Esophagus (tissue), 2 donors: ENCODE data around the gene HIP1. TPM values are rescaled to one million over a fixed set of nuclear protein-coding genes. Genes with fewer than 3 reads are reported as not detected.
"Not testable (repeated sequence)": the region's sequence is repeated elsewhere in the genome, so short reads cannot be mapped to it uniquely, and the experiment has no call there.

ENCODE experiments used
- H3K27ac ChIP-seq, 2 donors: one replicate each; pipeline ENCODE4 v1.5.1; 2013; ENCODE audit warnings: low read depth in 2 of 2, mild to moderate bottlenecking in 2 of 2, inconsistent platforms in 1 of 2, low read length in 1 of 2, moderate library complexity in 1 of 2
- H3K27me3 ChIP-seq, 2 donors: one replicate each; pipeline ENCODE4 v1.6.1; 2013; ENCODE audit warnings: low read length in 2 of 2, control low read depth in 1 of 2, mild to moderate bottlenecking in 1 of 2; ENCODE audit not compliant: insufficient read depth in 2 of 2, control insufficient read depth in 1 of 2
- H3K36me3 ChIP-seq, 2 donors: one replicate each; pipeline ENCODE4 v1.6.1; 2013; ENCODE audit warnings: low read length in 1 of 2; ENCODE audit not compliant: control insufficient read depth in 2 of 2, insufficient read depth in 2 of 2
- H3K4me1 ChIP-seq, 2 donors: one replicate each; pipeline ENCODE4 v1.6.1; 2013; ENCODE audit warnings: low read length in 1 of 2; ENCODE audit not compliant: control insufficient read depth in 2 of 2, insufficient read depth in 2 of 2
- H3K4me3 ChIP-seq, 2 donors: one replicate each; pipeline ENCODE4 v1.5.1; 2013; ENCODE audit warnings: low read length in 2 of 2, mild to moderate bottlenecking in 2 of 2, low read depth in 1 of 2, moderate library complexity in 1 of 2
- H3K9me3 ChIP-seq, 2 donors: one replicate each; pipeline ENCODE4 v1.6.1; 2013; ENCODE audit warnings: mild to moderate bottlenecking in 2 of 2, low read depth in 1 of 2, low read length in 1 of 2, moderate library complexity in 1 of 2; ENCODE audit not compliant: control insufficient read depth in 2 of 2, insufficient read depth in 1 of 2
- WGBS, 2 donors: extraction: QIAGEN DNeasy Blood & Tissue Kit; methylation state at CpG; one replicate each; pipeline ENCODE4 v1.1.7; 2013; 5-methylcytosine and 5-hydroxymethylcytosine counted together
- polyA plus RNA-seq, 2 donors: library from polyadenylated mRNA; stranded (reverse); fragments of 200-250 nt; gene quantifications; one replicate each; pipeline ENCODE4 v1.2.3, GENCODE V29; 2013
- donor health status: healthy with polysubstance abuse.
- donor health status: Bipolar disorder and iron deficiency.

Gene HIP1
- polyA plus RNA-seq, 2 donors, result 1.8 to 2.2 TPM

GRCh38 chr7:75531359-75531821 is 207.4 kb downstream of the HIP1 start:
- H3K9me3 ChIP-seq, result no peaks in the 10 kb centered on the region
- H3K27me3 ChIP-seq, result no peaks in the 10 kb centered on the region
- H3K27ac ChIP-seq, result no peak overlapping the region
- H3K4me3 ChIP-seq, result no peak overlapping the region
- H3K4me1 ChIP-seq, result peaks cover 0 to 7% of the 10 kb centered on the region in 2 donors
- 52 to 53% methylated on average over 6 of the region's 6 CpGs for WGBS, 2 donors
- H3K36me3 ChIP-seq, result no peaks in the 10 kb centered on the region

GRCh38 chr7:75527224-75527722 is 211.5 kb downstream of the HIP1 start:
- not testable (repeated sequence) for H3K9me3 ChIP-seq, H3K36me3 ChIP-seq, H3K4me1 ChIP-seq, H3K27me3 ChIP-seq
- peak overlapping the region; percentile 88 to 93 for H3K27ac ChIP-seq
- H3K4me3 ChIP-seq, result peak overlapping the region; percentile 97 to 100
- 0 to 1% methylated on average over 33 to 37 of the region's 37 CpGs for WGBS, 2 donors

- H3K4me1 ChIP-seq, H3K36me3 ChIP-seq, H3K27me3 ChIP-seq, H3K4me3 ChIP-seq, H3K9me3 ChIP-seq, H3K27ac ChIP-seq: not testable (repeated sequence)
Observed at GRCh38 chr7:75521727-75522126, 217.0 kb downstream of the HIP1 start.

GRCh38 chr7:75518842-75519241 is 219.9 kb downstream of the HIP1 start:
- H3K4me1 ChIP-seq, H3K27ac ChIP-seq, H3K4me3 ChIP-seq, H3K27me3 ChIP-seq, H3K36me3 ChIP-seq, H3K9me3 ChIP-seq: not testable (repeated sequence)
- WGBS, 2 donors, result 77 to 80% methylated on average over 2 of the region's 2 CpGs

GRCh38 chr7:75509033-75509432 is 229.7 kb downstream of the HIP1 start:
- not testable (repeated sequence) for H3K4me3 ChIP-seq, H3K36me3 ChIP-seq, H3K4me1 ChIP-seq, H3K27me3 ChIP-seq, H3K27ac ChIP-seq, H3K9me3 ChIP-seq
- 90 to 91% methylated on average over 2 of the region's 4 CpGs for WGBS, 2 donors

- not testable (repeated sequence) for H3K4me3 ChIP-seq, H3K36me3 ChIP-seq, H3K27ac ChIP-seq, H3K27me3 ChIP-seq, H3K4me1 ChIP-seq, H3K9me3 ChIP-seq
- WGBS, 2 donors, result 78 to 81% methylated on average over 5 of the region's 6 CpGs
Observed at GRCh38 chr7:75492020-75492419, 246.7 kb downstream of the HIP1 start, which contains the start of gene SPDYE5. Gene SPDYE5 (plus strand): TSS chr7:75492320. CDS start chr7:75494048, 1,728 bp downstream.

GRCh38 chr7:75485979-75486643 is 252.6 kb downstream of the HIP1 start, which contains the start of gene POM121C:
Gene POM121C (minus strand): TSS chr7:75486299. CDS start chr7:75441496, 44,803 bp downstream.
- H3K9me3 ChIP-seq, H3K36me3 ChIP-seq, H3K4me1 ChIP-seq, H3K27me3 ChIP-seq: not testable (repeated sequence)
- peak within 1 kb of the TSS; percentile 74 to 87 for H3K4me3 ChIP-seq
- peak within 1 kb of the TSS; percentile 80 to 87 for H3K27ac ChIP-seq
- WGBS, 2 donors, result 0 to 1% methylated on average over 35 to 49 of the region's 49 CpGs

GRCh38 chr7:75485355-75485978 is 253.3 kb downstream of the HIP1 start:
- not testable (repeated sequence) for H3K9me3 ChIP-seq, H3K36me3 ChIP-seq, H3K4me1 ChIP-seq, H3K27me3 ChIP-seq
- WGBS, 2 donors, result 1 to 2% methylated on average over 23 to 30 of the region's 32 CpGs
- H3K4me3 ChIP-seq, result peak overlapping the region; percentile 74 to 87
- peak overlapping the region; percentile 80 to 87 for H3K27ac ChIP-seq
